GM18951 (cell line): ENCODE data around the gene KRTAP5-10.
"Not testable (repeated sequence)": the region's sequence is repeated elsewhere in the genome, so short reads cannot be mapped to it uniquely, and the experiment has no call there.

Source experiments
- POLR2A ChIP-seq: IDR thresholded peaks from 4 replicates; pipeline ENCODE4 v1.6.1; 2011; ENCODE audit warnings: mild to moderate bottlenecking; ENCODE audit not compliant: insufficient read length, insufficient read depth; ENCODE audit errors: extremely low read depth
- in situ Hi-C: fragments of 300-500 bp; cut with MboI; formaldehyde crosslinking; loops from one replicate; pipeline ENCODE4 v1.12.0; 2022; ENCODE audit warnings: low sequenced_read_pairs, mixed read lengths, inconsistent platforms; ENCODE audit not compliant: unreplicated experiment

The KRTAP5-10 gene

GRCh38 chr11:71574418-71574817 is 9.1 kb downstream of the KRTAP5-10 start:
- no peak for TF ChIP-seq POLR2A
- in situ Hi-C loops, result no loop called here

- TF ChIP-seq POLR2A, result no peak
- in situ Hi-C loops, result no loop called here
These were observed 10.5 kb downstream of the KRTAP5-10 start for GRCh38 chr11:71575723-71576424.

- in situ Hi-C loops, result not testable (repeated sequence)
These were observed 11.5 kb downstream of the KRTAP5-10 start for GRCh38 chr11:71576688-71577465.

GRCh38 chr11:71577469-71578004 is 12.2 kb downstream of the KRTAP5-10 start:
- in situ Hi-C loops, result no loop called here
- no peak for TF ChIP-seq POLR2A

GRCh38 chr11:71579513-71579912 is 14.2 kb downstream of the KRTAP5-10 start:
- in situ Hi-C loops, result not testable (repeated sequence)

- in situ Hi-C loops, result no loop called here
- TF ChIP-seq POLR2A, result no peak
These were observed 15.0 kb downstream of the KRTAP5-10 start for GRCh38 chr11:71580057-71581003.

- in situ Hi-C loops, result no loop called here
- TF ChIP-seq POLR2A, result no peak
These were observed 16.5 kb downstream of the KRTAP5-10 start for GRCh38 chr11:71581826-71582225.

- in situ Hi-C loops, result no loop called here
- TF ChIP-seq POLR2A, result no peak
These were observed 17.0 kb downstream of the KRTAP5-10 start, which contains the start of gene KRTAP5-11 for GRCh38 chr11:71582309-71582895. Gene KRTAP5-11, minus strand, starts transcription at chr11:71582875. Its CDS starts 38 bp downstream, at chr11:71582837.

GRCh38 chr11:71582969-71583368 is 17.6 kb downstream of the KRTAP5-10 start:
- in situ Hi-C loops, result not testable (repeated sequence)

- in situ Hi-C loops, result not testable (repeated sequence)
These were observed 20.3 kb downstream of the KRTAP5-10 start for GRCh38 chr11:71585673-71586072.

GRCh38 chr11:71588314-71588713 is 23.0 kb downstream of the KRTAP5-10 start:
- in situ Hi-C loops, result not testable (repeated sequence)

GRCh38 chr11:71588822-71589545 is 23.6 kb downstream of the KRTAP5-10 start:
- in situ Hi-C loops, result not testable (repeated sequence)

GRCh38 chr11:71589546-71589920 is 24.2 kb downstream of the KRTAP5-10 start:
- in situ Hi-C loops, result not testable (repeated sequence)

GRCh38 chr11:71603221-71603620 is 37.9 kb downstream of the KRTAP5-10 start:
- in situ Hi-C loops, result loop anchor here (25.0 kb wide), 1 partner anchor 134 kb away; no protein-coding TSS in a partner anchor

- in situ Hi-C loops, result loop anchor here (25.0 kb wide), 1 partner anchor 132 kb away; no protein-coding TSS in a partner anchor
These were observed 39.6 kb downstream of the KRTAP5-10 start for GRCh38 chr11:71604798-71605488.

GRCh38 chr11:71606853-71607519 is 41.6 kb downstream of the KRTAP5-10 start:
- in situ Hi-C loops, result loop anchor here (25.0 kb wide), 1 partner anchor 130 kb away; no protein-coding TSS in a partner anchor
